C1 segment of cervical spinal cord (tissue), 14 donors: ENCODE data around the gene TTLL11.

Experiments used
- DNase-seq, 14 donors: peaks; one replicate each; lab custom pipeline; 2025; lab: John Stamatoyannopoulos, UW

Gene TTLL11

GRCh38 chr9:121942866-121943382 lies 150.2 kb downstream of the TTLL11 start:
- DNase-seq, result no peak

GRCh38 chr9:121942313-121942712 lies 150.8 kb downstream of the TTLL11 start:
- no peak for DNase-seq

- no peak for DNase-seq
These were observed 153.5 kb downstream of the TTLL11 start for GRCh38 chr9:121939643-121940042.

GRCh38 chr9:121938621-121939020 lies 154.5 kb downstream of the TTLL11 start:
- DNase-seq, result no peak

GRCh38 chr9:121937240-121937639 lies 155.9 kb downstream of the TTLL11 start:
- peak in 1 of 14 donors; percentile 42 for DNase-seq

- DNase-seq, result peak in 1 of 14 donors; percentile 31
These were observed 157.4 kb downstream of the TTLL11 start for GRCh38 chr9:121935739-121936138.

- no peak for DNase-seq
These were observed 162.2 kb downstream of the TTLL11 start for GRCh38 chr9:121930956-121931355.

- DNase-seq, result peak in 1 of 14 donors; percentile 18
These were observed 162.9 kb downstream of the TTLL11 start for GRCh38 chr9:121929893-121930875.

- peak in 1 of 14 donors; percentile 71 for DNase-seq
These were observed 165.5 kb downstream of the TTLL11 start for GRCh38 chr9:121927636-121928035.

- DNase-seq, result no peak
These were observed 166.0 kb downstream of the TTLL11 start for GRCh38 chr9:121927081-121927480.

GRCh38 chr9:121926351-121926801 lies 166.7 kb downstream of the TTLL11 start:
- peak in 9 of 14 donors; percentile 8 to 66 (median 39) for DNase-seq

- DNase-seq, result no peak
These were observed 167.2 kb downstream of the TTLL11 start for GRCh38 chr9:121925935-121926334.

- no peak for DNase-seq
These were observed 168.4 kb downstream of the TTLL11 start for GRCh38 chr9:121924700-121925099.

- DNase-seq, result no peak
These were observed 171.7 kb downstream of the TTLL11 start for GRCh38 chr9:121921444-121921843.

- DNase-seq, result no peak
These were observed 175.5 kb downstream of the TTLL11 start for GRCh38 chr9:121917375-121918335.

GRCh38 chr9:121915304-121915625 lies 177.8 kb downstream of the TTLL11 start:
- no peak for DNase-seq

GRCh38 chr9:121914604-121915303 lies 178.4 kb downstream of the TTLL11 start:
- DNase-seq, result peak in 1 of 14 donors; percentile 57

- DNase-seq, result no peak
These were observed 179.0 kb downstream of the TTLL11 start for GRCh38 chr9:121914017-121914595.

GRCh38 chr9:121912812-121913627 lies 180.1 kb downstream of the TTLL11 start:
- no peak for DNase-seq

GRCh38 chr9:121910491-121911040 lies 182.5 kb downstream of the TTLL11 start:
- DNase-seq, result no peak
